HepG2 (cell line): ENCODE data around the gene PDE4C. TPM values are rescaled to one million over a fixed set of nuclear protein-coding genes. Genes with fewer than 3 reads are reported as not detected.

ENCODE experiments used
- HDAC2 ChIP-seq: sonication (generic); formaldehyde crosslinking; IDR thresholded peaks from 2 replicates; pipeline ENCODE4 v1.4.0; 2020; ENCODE audit warnings: missing genetic modification reagents
- ISL2 ChIP-seq: sonication (generic); formaldehyde crosslinking; IDR thresholded peaks from 2 replicates; pipeline ENCODE4 v1.5.0; 2020; ENCODE audit warnings: missing genetic modification reagents
- KDM1A ChIP-seq: IDR thresholded peaks from 2 replicates; pipeline ENCODE4 v1.6.1; 2016; ENCODE audit warnings: missing compliant biosample characterization
- NR2C2 ChIP-seq: sonication (generic); formaldehyde crosslinking; IDR thresholded peaks from 2 replicates; pipeline ENCODE4 v1.4.0; 2020; ENCODE audit warnings: missing genetic modification reagents, mild to moderate bottlenecking, moderate library complexity, borderline replicate concordance
- NR2F6 ChIP-seq, 2 experiments: IDR thresholded peaks; 2 replicates each; pipeline ENCODE4 v1.6.1; 2016; ENCODE audit warnings: antibody characterized with exemption in 1 of 2, mild to moderate bottlenecking in 1 of 2
- PCBP1 ChIP-seq: fragments of 200-400 bp; formaldehyde crosslinking; IDR thresholded peaks from 2 replicates; pipeline ENCODE4 v1.6.1; 2017; ENCODE audit warnings: mild to moderate bottlenecking, low read depth, low read length, borderline replicate concordance
- PHF8 ChIP-seq: sonication (generic); formaldehyde crosslinking; IDR thresholded peaks from 2 replicates; pipeline ENCODE4 v1.5.0; 2020; ENCODE audit warnings: missing genetic modification reagents
- RARA ChIP-seq: IDR thresholded peaks from 2 replicates; pipeline ENCODE4 v1.6.1; 2016; ENCODE audit warnings: missing genetic modification reagents, missing compliant biosample characterization
- SAP130 ChIP-seq: IDR thresholded peaks from 2 replicates; pipeline ENCODE4 v1.6.1; 2016; ENCODE audit warnings: low read depth
- ZBTB38 ChIP-seq: sonication (generic); formaldehyde crosslinking; IDR thresholded peaks from 2 replicates; pipeline ENCODE4 v1.5.1; 2020; ENCODE audit warnings: mild to moderate bottlenecking, missing genetic modification reagents
- ZFY ChIP-seq: sonication (generic); formaldehyde crosslinking; IDR thresholded peaks from 2 replicates; pipeline ENCODE4 v1.4.0; 2020; ENCODE audit warnings: missing genetic modification reagents
- polyA plus RNA-seq, 8 experiments: library from polyadenylated mRNA; depleted of rRNA in 3 of 8; stranded (reverse) in 7 of 8; unstranded in 1 of 8; fragments of >200 nt; fragmentation: Illumina TruSeq in 4 of 8; extraction: Trizol in 4 of 8; gene quantifications; 2 replicates each; pipeline versions ENCODE4 v1.2.1 to v1.2.3, GENCODE V29; 2011 to 2016; ENCODE audit warnings: low read depth in 4 of 8, missing spikeins in 1 of 8, mixed read lengths in 1 of 8; ENCODE audit not compliant: insufficient read depth in 1 of 8
- total RNA-seq, 5 experiments: library from RNA; depleted of rRNA; stranded (reverse); fragments of >200 nt; fragmentation: Illumina TruSeq; extraction: Trizol; gene quantifications; 2 replicates each; pipeline ENCODE4 v1.2.3, GENCODE V29; 2016; ENCODE audit warnings: low read depth in 1 of 5
- TF ChIP-seq, protein P1 (sequence below): sonication (generic); formaldehyde crosslinking; IDR thresholded peaks from 2 replicates; pipeline ENCODE4 v1.4.0; 2020; ENCODE audit warnings: mild to moderate bottlenecking, missing genetic modification reagents
- TF ChIP-seq, protein P2 (sequence below): sonication (generic); formaldehyde crosslinking; IDR thresholded peaks from 2 replicates; pipeline ENCODE4 v1.5.0; 2020; ENCODE audit warnings: mild to moderate bottlenecking, missing genetic modification reagents, borderline replicate concordance
- TF ChIP-seq, protein P3 (sequence below): sonication (generic); formaldehyde crosslinking; IDR thresholded peaks from 2 replicates; pipeline ENCODE4 v1.4.0; 2020; ENCODE audit warnings: missing genetic modification reagents
- TF ChIP-seq, protein P4 (sequence below): sonication (generic); formaldehyde crosslinking; IDR thresholded peaks from 2 replicates; pipeline ENCODE4 v1.4.0; 2020; ENCODE audit warnings: missing genetic modification reagents
- TF ChIP-seq, protein P5 (sequence below): sonication (generic); formaldehyde crosslinking; conservative IDR thresholded peaks from 2 replicates; pipeline ENCODE4 v1.8.0; 2022; ENCODE audit warnings: mild to moderate bottlenecking, moderate library complexity, missing genetic modification reagents

Gene PDE4C
- total and polyA plus RNA-seq, 2 of the 13 experiments (the other 11 are each of a cell fraction or from before 2014, with no cell fraction given), result 1.4 to 14.0 TPM

DNA sequence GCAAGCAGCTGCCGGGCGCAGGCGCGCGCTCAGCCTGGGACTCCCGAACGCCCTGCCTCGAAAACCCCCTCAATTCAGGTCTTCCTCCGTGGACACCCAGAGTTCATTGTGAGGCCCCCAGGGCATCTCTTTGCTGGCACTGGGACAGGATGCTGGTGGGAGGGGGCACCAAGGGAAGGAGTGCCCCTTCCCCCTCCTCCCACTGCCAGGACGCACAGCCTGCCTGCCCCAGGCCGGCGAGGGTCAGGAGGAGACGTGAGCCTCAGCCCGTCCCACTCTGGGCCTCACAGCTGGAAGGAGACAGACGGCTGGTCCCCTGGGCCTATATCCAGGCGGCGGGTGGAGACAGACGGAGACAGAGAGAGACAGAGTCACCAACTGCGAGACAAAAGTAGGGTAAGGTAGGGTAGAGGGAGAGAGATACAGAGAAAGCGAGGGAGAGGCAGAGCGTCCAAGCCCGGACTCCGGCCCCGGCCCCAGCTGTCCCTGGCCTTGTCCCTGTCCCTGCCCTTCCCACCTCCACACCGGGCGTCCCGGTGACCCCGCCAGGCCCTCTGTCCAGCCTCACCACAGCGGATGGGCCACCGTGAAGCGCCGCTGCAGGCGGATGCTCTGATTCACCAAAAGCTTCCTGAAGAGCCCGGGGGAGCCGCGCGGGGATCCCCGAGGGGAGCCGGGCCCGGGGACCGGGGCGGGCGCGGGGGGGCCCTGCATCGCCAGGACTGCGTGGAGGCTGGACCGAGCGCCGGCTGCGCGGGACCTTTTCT is at the start of gene PDE4C (continued):
- TF ChIP-seq, protein P1, sequence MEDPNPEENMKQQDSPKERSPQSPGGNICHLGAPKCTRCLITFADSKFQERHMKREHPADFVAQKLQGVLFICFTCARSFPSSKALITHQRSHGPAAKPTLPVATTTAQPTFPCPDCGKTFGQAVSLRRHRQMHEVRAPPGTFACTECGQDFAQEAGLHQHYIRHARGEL, result no peak
- no peak for TF ChIP-seq HDAC2 (CRISPR knock-in tag)
- TF ChIP-seq, protein P2, sequence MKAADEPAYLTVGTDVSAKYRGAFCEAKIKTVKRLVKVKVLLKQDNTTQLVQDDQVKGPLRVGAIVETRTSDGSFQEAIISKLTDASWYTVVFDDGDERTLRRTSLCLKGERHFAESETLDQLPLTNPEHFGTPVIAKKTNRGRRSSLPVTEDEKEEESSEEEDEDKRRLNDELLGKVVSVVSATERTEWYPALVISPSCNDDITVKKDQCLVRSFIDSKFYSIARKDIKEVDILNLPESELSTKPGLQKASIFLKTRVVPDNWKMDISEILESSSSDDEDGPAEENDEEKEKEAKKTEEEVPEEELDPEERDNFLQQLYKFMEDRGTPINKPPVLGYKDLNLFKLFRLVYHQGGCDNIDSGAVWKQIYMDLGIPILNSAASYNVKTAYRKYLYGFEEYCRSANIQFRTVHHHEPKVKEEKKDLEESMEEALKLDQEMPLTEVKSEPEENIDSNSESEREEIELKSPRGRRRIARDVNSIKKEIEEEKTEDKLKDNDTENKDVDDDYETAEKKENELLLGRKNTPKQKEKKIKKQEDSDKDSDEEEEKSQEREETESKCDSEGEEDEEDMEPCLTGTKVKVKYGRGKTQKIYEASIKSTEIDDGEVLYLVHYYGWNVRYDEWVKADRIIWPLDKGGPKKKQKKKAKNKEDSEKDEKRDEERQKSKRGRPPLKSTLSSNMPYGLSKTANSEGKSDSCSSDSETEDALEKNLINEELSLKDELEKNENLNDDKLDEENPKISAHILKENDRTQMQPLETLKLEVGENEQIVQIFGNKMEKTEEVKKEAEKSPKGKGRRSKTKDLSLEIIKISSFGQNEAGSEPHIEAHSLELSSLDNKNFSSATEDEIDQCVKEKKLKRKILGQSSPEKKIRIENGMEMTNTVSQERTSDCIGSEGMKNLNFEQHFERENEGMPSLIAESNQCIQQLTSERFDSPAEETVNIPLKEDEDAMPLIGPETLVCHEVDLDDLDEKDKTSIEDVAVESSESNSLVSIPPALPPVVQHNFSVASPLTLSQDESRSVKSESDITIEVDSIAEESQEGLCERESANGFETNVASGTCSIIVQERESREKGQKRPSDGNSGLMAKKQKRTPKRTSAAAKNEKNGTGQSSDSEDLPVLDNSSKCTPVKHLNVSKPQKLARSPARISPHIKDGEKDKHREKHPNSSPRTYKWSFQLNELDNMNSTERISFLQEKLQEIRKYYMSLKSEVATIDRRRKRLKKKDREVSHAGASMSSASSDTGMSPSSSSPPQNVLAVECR (CRISPR knock-in tag), result peak; percentile 35; the same call in 1 of the 2 replicates
- TF ChIP-seq, protein P3, sequence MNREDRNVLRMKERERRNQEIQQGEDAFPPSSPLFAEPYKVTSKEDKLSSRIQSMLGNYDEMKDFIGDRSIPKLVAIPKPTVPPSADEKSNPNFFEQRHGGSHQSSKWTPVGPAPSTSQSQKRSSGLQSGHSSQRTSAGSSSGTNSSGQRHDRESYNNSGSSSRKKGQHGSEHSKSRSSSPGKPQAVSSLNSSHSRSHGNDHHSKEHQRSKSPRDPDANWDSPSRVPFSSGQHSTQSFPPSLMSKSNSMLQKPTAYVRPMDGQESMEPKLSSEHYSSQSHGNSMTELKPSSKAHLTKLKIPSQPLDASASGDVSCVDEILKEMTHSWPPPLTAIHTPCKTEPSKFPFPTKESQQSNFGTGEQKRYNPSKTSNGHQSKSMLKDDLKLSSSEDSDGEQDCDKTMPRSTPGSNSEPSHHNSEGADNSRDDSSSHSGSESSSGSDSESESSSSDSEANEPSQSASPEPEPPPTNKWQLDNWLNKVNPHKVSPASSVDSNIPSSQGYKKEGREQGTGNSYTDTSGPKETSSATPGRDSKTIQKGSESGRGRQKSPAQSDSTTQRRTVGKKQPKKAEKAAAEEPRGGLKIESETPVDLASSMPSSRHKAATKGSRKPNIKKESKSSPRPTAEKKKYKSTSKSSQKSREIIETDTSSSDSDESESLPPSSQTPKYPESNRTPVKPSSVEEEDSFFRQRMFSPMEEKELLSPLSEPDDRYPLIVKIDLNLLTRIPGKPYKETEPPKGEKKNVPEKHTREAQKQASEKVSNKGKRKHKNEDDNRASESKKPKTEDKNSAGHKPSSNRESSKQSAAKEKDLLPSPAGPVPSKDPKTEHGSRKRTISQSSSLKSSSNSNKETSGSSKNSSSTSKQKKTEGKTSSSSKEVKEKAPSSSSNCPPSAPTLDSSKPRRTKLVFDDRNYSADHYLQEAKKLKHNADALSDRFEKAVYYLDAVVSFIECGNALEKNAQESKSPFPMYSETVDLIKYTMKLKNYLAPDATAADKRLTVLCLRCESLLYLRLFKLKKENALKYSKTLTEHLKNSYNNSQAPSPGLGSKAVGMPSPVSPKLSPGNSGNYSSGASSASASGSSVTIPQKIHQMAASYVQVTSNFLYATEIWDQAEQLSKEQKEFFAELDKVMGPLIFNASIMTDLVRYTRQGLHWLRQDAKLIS (CRISPR knock-in tag), result no peak
- TF ChIP-seq NR2F6 (IDR thresholded peaks at IDR 0.05), result peak; percentile 32; the same call in 1 of the 2 replicates
- TF ChIP-seq NR2F6 (CRISPR knock-in tag; IDR thresholded peaks at IDR 0.05), result peak; percentile 55; the same call in 1 of the 2 replicates
- peak; percentile 35; the same call in 1 of the 2 replicates for TF ChIP-seq NR2C2 (CRISPR knock-in tag)
- TF ChIP-seq RARA (CRISPR knock-in tag), result peak; percentile 60
- 0 out of 2 replicates have a peak, but pooled peaks have one; percentile 34 for TF ChIP-seq PCBP1
- peak; percentile 40 for TF ChIP-seq SAP130 (CRISPR knock-in tag)
- no peak for TF ChIP-seq KDM1A (CRISPR knock-in tag)
- TF ChIP-seq, protein P4, sequence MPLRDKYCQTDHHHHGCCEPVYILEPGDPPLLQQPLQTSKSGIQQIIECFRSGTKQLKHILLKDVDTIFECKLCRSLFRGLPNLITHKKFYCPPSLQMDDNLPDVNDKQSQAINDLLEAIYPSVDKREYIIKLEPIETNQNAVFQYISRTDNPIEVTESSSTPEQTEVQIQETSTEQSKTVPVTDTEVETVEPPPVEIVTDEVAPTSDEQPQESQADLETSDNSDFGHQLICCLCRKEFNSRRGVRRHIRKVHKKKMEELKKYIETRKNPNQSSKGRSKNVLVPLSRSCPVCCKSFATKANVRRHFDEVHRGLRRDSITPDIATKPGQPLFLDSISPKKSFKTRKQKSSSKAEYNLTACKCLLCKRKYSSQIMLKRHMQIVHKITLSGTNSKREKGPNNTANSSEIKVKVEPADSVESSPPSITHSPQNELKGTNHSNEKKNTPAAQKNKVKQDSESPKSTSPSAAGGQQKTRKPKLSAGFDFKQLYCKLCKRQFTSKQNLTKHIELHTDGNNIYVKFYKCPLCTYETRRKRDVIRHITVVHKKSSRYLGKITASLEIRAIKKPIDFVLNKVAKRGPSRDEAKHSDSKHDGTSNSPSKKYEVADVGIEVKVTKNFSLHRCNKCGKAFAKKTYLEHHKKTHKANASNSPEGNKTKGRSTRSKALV (CRISPR knock-in tag), result 0 out of 2 replicates have a peak, but pooled peaks have one; percentile 54
- no peak for TF ChIP-seq ISL2
- TF ChIP-seq, protein P5, sequence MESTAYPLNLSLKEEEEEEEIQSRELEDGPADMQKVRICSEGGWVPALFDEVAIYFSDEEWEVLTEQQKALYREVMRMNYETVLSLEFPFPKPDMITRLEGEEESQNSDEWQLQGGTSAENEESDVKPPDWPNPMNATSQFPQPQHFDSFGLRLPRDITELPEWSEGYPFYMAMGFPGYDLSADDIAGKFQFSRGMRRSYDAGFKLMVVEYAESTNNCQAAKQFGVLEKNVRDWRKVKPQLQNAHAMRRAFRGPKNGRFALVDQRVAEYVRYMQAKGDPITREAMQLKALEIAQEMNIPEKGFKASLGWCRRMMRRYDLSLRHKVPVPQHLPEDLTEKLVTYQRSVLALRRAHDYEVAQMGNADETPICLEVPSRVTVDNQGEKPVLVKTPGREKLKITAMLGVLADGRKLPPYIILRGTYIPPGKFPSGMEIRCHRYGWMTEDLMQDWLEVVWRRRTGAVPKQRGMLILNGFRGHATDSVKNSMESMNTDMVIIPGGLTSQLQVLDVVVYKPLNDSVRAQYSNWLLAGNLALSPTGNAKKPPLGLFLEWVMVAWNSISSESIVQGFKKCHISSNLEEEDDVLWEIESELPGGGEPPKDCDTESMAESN, result 0 out of 2 replicates have a peak, but pooled peaks have one; percentile 43
- TF ChIP-seq ZFY (CRISPR knock-in tag), result peak; percentile 68
- TF ChIP-seq PHF8 (CRISPR knock-in tag), result peak; percentile 13; the same call in 1 of the 2 replicates
- no peak; the same call in none of the 2 replicates for TF ChIP-seq ZBTB38 (CRISPR knock-in tag)
